NB4 (cell line): Measurements from ENCODE around the gene EMD.

Experiments
- CTCF ChIP-seq: IDR thresholded peaks from one replicate; pipeline ENCODE4 v1.5.1; 2012; ENCODE audit warnings: low read depth, low read length
- POLR2A ChIP-seq: IDR thresholded peaks from 2 replicates; pipeline ENCODE4 v1.6.1; 2011; ENCODE audit warnings: mild to moderate bottlenecking; ENCODE audit not compliant: insufficient read length; ENCODE audit errors: extremely low read depth

DNA sequence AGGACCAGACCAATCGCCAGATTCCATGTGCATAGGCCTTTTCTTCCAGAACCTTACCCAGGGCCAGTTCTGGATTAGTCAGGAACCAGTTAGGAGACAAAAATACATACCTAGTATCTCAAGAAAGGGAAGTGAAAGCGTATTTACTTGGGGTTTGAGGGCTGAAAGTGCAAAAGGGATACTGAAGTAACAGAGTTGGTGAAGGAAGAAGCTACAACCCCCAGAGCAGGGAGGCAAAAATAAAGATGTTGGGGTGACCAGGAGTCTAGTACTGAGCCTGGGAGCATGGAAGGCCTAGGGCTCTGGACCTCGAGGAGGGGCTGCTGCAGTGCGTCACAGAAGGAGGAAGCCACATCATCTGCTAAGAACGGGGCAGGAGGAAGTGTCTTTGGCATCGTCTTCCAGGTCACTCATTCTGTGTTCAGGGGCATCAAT, 45.2 kb upstream of the EMD start:
- TF ChIP-seq POLR2A (no peak), CTCF (no peak)
